Uterus (tissue), 4 donors: ENCODE data around the gene SHC1. TPM values are rescaled to one million over a fixed set of nuclear protein-coding genes. Genes with fewer than 3 reads are reported as not detected.
"Not testable (repeated sequence)": the region's sequence is repeated elsewhere in the genome, so short reads cannot be mapped to it uniquely, and the experiment has no call there.

Experiments
- DNase-seq, 2 donors: peaks; one replicate each; pipeline ENCODE4 v3.0.0-alpha.2; 2019 to 2020
- H3K27ac ChIP-seq, 2 donors: fragments of 200-600 bp; sonication (generic); 1 replicate in 1 of 2; 2 replicates in 1 of 2; pipeline ENCODE4 v1.5.1; 2016 to 2018
- H3K27me3 ChIP-seq, 2 donors: fragments of 200-600 bp; sonication (generic); one replicate each; pipeline ENCODE4 v1.5.1; 2018 to 2019; ENCODE audit warnings: control low read depth in 1 of 2
- H3K36me3 ChIP-seq, 2 donors: fragments of 200-600 bp; sonication (generic); one replicate each; pipeline ENCODE4 v1.5.1; 2019; ENCODE audit warnings: control low read depth in 1 of 2
- H3K4me1 ChIP-seq, 2 donors: fragments of 200-600 bp; sonication (generic); one replicate each; pipeline ENCODE4 v1.5.1; 2018 to 2019; ENCODE audit warnings: control low read depth in 1 of 2
- H3K4me3 ChIP-seq, 2 donors: fragments of 200-600 bp; sonication (generic); 1 replicate in 1 of 2; 2 replicates in 1 of 2; pipeline ENCODE4 v1.5.1; 2018 to 2019; ENCODE audit warnings: mild to moderate bottlenecking in 1 of 2
- H3K9me3 ChIP-seq, 2 donors: fragments of 200-600 bp; sonication (generic); one replicate each; pipeline ENCODE4 v1.5.1; 2019; ENCODE audit warnings: control low read depth in 1 of 2
- CTCF ChIP-seq, 4 experiments: fragments of 200-600 bp in 2 of 4; fragments of 450-650 bp in 2 of 4; sonication (generic) in 2 of 4; IDR thresholded peaks; one replicate each; pipeline ENCODE4 v1.5.1; 2016 to 2019; ENCODE audit warnings: antibody characterized with exemption in 4 of 4, mild to moderate bottlenecking in 2 of 4, moderate library complexity in 1 of 4
- POLR2A ChIP-seq, 2 donors: fragments of 450-650 bp; IDR thresholded peaks; one replicate each; pipeline ENCODE4 v1.6.1; 2016; ENCODE audit warnings: antibody characterized with exemption in 2 of 2, mild to moderate bottlenecking in 1 of 2, moderate library complexity in 1 of 2
- intact Hi-C: fragments of 100-400 bp; cut with DNase I; formaldehyde crosslinking; loops from one replicate; pipeline ENCODE4 v1.15.1; 2023; ENCODE audit warnings: low total_unique reads
- total RNA-seq, 4 donors: library from RNA; depleted of rRNA in 3 of 4; stranded (reverse); fragments of >200 nt in 3 of 4; gene quantifications; one replicate each; pipeline versions ENCODE4 v1.1.0 to v1.2.4, GENCODE V29; 2014 to 2023
- donor health status: DM: yes; HTN: yes; CAD: no.

The SHC1 gene
- total RNA-seq, 4 donors from 2014 or later, result 93.5 to 149 (median 101) TPM

- Histone ChIP-seq H3K27ac (no peak overlapping the region), H3K36me3 (no peaks in the 10 kb centered on the region), H3K4me3 (no peak overlapping the region), H3K9me3 (no peaks in the 10 kb centered on the region), H3K27me3 (no peaks in the 10 kb centered on the region), H3K4me1 (peaks cover 0 to 10% of the 10 kb centered on the region in 2 donors)
- intact Hi-C loops, result no loop called here
- no peak for TF ChIP-seq CTCF (IDR thresholded peaks at IDR 0.05)
- no peak for TF ChIP-seq POLR2A (IDR thresholded peaks at IDR 0.05)
- no peak for DNase-seq
Observed at GRCh38 chr1:154987326-154987725, 16.8 kb upstream of the SHC1 start.

DNA sequence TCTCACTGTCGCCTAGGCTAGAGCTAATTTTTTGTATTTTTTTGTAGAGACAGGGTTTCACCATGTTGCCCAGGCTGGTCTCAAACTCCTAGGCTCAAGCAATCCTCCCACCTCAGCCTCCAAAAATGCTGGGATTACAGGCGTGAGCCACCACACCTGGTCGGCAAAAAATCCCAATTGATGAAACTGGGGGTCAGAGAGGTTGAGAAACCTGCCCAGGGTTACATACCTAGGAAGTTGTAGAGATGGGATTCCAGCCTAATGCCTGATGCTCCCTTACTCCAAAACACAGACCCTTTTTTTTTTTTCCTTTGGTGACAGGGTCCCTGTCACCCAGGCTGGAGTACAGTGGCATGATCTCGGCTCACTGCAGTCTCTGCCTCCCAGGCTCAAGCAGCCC, 16.2 kb upstream of the SHC1 start:
- DNase-seq, H3K27me3 ChIP-seq, H3K4me1 ChIP-seq, H3K9me3 ChIP-seq, intact Hi-C loops, H3K36me3 ChIP-seq, H3K4me3 ChIP-seq, H3K27ac ChIP-seq: not testable (repeated sequence)

- intact Hi-C loops, result no loop called here
- TF ChIP-seq POLR2A (IDR thresholded peaks at IDR 0.05) (no peak), CTCF (IDR thresholded peaks at IDR 0.05) (no peak)
- no peaks in the 10 kb centered on the region for H3K36me3 ChIP-seq
- peak overlapping the region; percentile 75 to 77 for H3K27ac ChIP-seq
- no peaks in the 10 kb centered on the region for H3K9me3 ChIP-seq
- H3K4me1 ChIP-seq, result peaks cover 0 to 10% of the 10 kb centered on the region in 2 donors
- DNase-seq, result no peak
- no peaks in the 10 kb centered on the region for H3K27me3 ChIP-seq
- H3K4me3 ChIP-seq, result peak overlapping the region; percentile 62 to 80
Observed at GRCh38 chr1:154983776-154984466, 13.4 kb upstream of the SHC1 start.

DNA sequence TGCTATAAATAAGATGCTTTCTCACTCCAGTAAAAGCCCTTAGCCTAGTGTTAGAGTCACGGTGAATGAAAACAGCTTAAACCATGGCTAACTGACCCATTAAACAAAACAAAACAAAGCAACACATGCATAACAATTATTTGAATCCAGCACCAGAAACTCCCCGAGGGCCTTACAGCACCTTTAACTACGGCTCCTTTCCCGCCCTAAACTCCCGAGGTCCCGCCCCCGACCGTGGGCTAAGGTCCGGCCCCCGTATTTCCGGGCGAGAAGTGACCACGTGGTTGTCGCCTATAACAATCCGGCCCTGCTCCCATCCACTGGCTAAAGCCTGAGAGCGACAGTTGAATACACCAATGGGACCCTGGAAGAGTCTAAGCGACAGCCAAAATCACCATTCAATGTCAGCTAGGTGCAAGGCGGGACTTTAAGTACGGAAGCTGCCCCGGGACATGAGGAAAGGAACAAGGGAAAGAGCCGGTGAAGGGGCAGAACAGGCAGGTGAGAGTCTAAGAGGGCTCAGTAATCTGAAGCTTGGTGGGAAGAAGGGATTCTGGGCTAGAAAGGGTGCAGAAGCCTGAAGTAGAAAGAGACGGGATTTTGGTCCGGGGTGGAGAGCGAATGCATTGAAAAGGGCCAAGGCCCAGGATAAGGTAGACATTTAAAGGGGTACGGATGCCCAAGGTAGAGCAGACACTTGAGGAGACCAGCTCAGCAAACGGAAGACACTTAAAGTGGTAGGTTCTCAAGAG, 12.5 kb upstream of the SHC1 start, which contains the start of gene FLAD1:
Gene FLAD1 (plus strand): TSS at position 448 of the 752 bp plus-strand sequence. CDS start 351 bp downstream, outside the sequence.
- Histone ChIP-seq H3K27me3 (no peaks in the 10 kb centered on the region), H3K4me3 (peak within 1 kb of the TSS; percentile 62 to 80), H3K27ac (peak within 1 kb of the TSS; percentile 75 to 77), H3K36me3 (no peaks in the 10 kb centered on the region), H3K4me1 (peaks cover 0 to 7% of the 10 kb centered on the region in 2 donors), H3K9me3 (no peaks in the 10 kb centered on the region)
- intact Hi-C loops, result no loop called here
- DNase-seq, result peak; percentile 93 to 99
- TF ChIP-seq CTCF (IDR thresholded peaks at IDR 0.05) (peak in 1 of 4 experiments; percentile 33), POLR2A (IDR thresholded peaks at IDR 0.05) (peak in 1 of 2 donors; percentile 35)

- no peaks in the 10 kb centered on the region for H3K9me3 ChIP-seq
- peak overlapping the region in 1 of 2 donors; percentile 38 for H3K4me3 ChIP-seq
Observed at GRCh38 chr1:154982341-154982740, 11.8 kb upstream of the SHC1 start.

More at GRCh38 chr1:154982341-154982740, 11.8 kb upstream of the SHC1 start:
- intact Hi-C loops, result no loop called here
- no peak for DNase-seq
- Histone ChIP-seq H3K36me3 (no peaks in the 10 kb centered on the region), H3K27me3 (no peaks in the 10 kb centered on the region), H3K27ac (peak overlapping the region in 1 of 2 donors; percentile 77), H3K4me1 (peaks cover 0 to 7% of the 10 kb centered on the region in 2 donors)
- no peak for TF ChIP-seq POLR2A (IDR thresholded peaks at IDR 0.05)
- TF ChIP-seq CTCF (IDR thresholded peaks at IDR 0.05), result no peak
